Testis (tissue), 2 donors: Measurements from ENCODE around the gene LGALS8.

Source experiments
- CTCF ChIP-seq, 3 experiments: fragments of 450-650 bp in 2 of 3; fragments of 200-600 bp in 1 of 3; sonication (generic) in 1 of 3; IDR thresholded peaks; one replicate each; pipeline ENCODE4 v1.5.1; 2016 to 2019; ENCODE audit warnings: antibody characterized with exemption in 3 of 3, mild to moderate bottlenecking in 2 of 3, moderate library complexity in 1 of 3
- POLR2A ChIP-seq: fragments of 450-650 bp; IDR thresholded peaks from one replicate; pipeline ENCODE4 v1.6.1; 2017; ENCODE audit warnings: antibody characterized with exemption, mild to moderate bottlenecking, moderate library complexity

DNA sequence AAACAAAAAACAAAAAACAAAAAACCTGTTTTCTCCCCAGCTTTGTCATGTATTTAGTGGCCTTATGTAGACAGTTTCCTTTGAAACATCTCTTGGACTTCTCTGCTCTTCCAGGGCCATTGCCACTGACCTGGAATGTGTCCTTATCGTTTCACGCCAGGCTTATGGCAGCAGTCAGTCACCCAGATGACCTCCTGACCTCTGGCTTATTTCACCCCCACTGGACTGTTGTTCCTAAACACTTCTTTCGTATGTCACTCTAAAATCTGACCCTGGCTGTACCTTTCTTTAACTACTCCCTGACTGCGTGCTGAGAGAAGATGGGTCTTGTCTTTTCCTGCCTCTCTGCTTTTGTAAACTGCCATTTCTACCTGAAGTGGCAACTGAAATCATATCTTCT is 9.1 kb downstream of the LGALS8 start:
- TF ChIP-seq CTCF (IDR thresholded peaks at IDR 0.05): no peak
- no peak for TF ChIP-seq POLR2A
